RCC 7860 (cell line): ENCODE data around the gene RIPOR1.
"Not testable (repeated sequence)": the region's sequence is repeated elsewhere in the genome, so short reads cannot be mapped to it uniquely, and the experiment has no call there.

Experiments used
- DNase-seq: peaks from one replicate; pipeline ENCODE4 v3.0.0-alpha.2; 2015; ENCODE audit warnings: low spot score
- FAIRE-seq: peaks from 2 replicates; lab custom pipeline; 2012; peaks lifted over from hg19 to GRCh38; lab: Jason Lieb, UNC

The RIPOR1 gene

GRCh38 chr16:67517155-67517445 is 11.5 kb upstream of the RIPOR1 start:
- DNase-seq: no peak
- FAIRE-seq: no peak

DNA sequence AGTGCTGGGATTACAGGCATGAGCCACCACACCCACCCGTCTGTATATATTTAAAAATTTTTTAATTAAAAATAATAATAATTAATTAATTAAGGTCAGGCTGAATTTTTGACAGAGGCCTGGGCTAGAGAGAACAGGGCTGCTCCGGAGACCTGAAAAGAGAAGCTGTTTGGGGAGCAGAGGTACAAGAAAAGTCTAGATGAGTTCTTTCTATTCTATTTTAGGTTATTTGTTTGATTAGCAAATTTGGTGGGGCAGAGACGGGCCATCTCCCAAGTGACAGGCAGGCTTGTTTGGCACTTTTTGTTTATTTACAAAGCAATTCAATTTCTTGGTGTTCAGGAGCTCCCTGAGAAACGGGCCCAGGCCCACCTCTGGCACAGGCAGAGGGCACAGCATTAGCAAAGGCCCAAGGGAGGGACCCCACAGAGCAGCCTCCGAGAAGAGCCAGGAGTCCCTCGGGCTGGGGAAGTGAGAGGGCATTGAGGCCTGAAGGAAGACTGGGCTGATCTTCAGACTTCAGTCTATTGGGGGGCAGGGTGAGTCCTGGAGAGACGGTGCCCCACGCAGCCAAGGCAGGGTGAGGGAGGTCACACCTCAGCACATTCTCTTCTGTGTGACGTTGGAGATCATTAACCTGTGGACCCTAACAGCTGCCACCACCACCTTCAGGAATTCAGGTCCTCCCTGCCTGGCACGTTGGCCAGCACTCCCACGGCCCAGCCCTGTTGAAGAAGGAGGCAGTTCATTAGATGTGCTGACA is 10.8 kb upstream of the RIPOR1 start:
- FAIRE-seq (peak; percentile 84), DNase-seq (peak; percentile 95)

GRCh38 chr16:67518676-67519075 is 10.0 kb upstream of the RIPOR1 start:
- FAIRE-seq (no peak), DNase-seq (no peak)

- FAIRE-seq: no peak
- DNase-seq: no peak
These were observed 9.4 kb upstream of the RIPOR1 start for GRCh38 chr16:67519242-67519641.

GRCh38 chr16:67521095-67521804 is 7.4 kb upstream of the RIPOR1 start:
- peak; percentile 70 for FAIRE-seq
- peak; percentile 93 for DNase-seq

DNA sequence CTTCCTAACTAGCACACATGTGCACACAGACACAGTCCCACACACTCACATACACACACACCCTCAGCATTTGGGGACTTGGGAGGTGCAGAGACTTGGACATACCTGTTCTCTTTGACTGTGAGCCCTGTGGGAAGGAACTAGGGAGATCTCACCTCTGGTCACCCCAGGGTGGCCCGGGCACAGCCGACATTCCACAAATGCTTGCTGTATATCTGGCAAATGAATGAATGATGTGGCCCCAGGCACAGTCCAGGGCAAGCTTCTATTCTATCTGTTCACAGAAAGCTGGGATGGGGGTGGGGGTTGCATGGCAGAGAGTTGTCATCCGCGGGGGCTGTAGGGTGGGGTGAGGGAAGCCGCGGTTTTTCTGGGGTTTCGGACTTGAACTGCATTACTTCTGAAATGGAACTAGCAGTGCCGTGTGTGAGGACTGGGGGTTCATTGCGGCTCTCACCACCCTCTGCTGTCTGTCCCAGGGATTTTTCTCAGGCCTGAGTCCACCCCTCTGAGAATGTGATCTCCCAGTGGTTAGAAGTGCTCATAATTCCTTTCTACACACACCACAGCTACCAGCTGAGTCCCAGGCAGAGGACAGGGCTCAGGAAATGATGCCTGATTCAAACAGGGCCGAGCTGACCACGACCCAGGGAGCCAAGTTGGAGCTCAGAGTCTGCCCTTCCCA is 3.3 kb upstream of the RIPOR1 start:
- DNase-seq (peak; percentile 68), FAIRE-seq (no peak)

GRCh38 chr16:67526149-67526791 is 2.4 kb upstream of the RIPOR1 start:
- FAIRE-seq: peak; percentile 65
- peak; percentile 91 for DNase-seq

DNA sequence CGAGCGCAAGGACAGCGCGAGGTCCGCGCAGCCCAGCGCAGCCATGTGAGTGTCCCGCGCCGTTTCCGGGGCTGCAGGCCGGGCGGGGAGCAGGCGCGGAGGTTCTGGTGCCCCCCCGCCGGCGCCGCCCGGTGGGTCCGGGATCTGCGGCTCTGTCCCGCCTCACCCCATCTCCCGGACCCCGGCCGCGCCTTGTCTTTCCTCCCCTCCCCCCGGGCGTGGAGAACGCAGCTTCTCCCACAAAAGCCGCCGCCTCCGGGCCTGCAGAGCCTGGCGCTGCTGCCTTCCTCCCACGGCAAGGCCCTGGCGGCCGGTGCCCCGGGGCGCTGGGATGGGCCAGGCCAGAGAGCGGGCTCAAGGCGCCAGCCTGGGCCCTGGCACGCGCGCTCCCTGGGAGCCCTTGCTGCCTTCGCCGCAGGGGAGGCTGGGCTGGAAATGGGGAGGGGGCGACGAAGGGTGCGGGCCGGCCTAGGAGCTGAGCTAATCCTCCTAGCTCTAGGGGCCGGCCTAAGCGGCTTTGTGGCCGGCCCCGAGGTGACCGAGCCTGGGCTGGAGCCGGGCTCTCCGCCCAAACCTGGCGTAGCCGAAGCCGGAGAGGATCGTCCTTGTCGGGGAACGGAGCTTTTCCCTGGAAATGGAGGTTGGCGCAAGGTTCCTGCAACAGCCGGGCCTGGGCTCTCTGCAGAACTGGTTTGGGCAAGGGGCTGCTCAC is 397 bp downstream of the RIPOR1 start:
- FAIRE-seq (no peak), DNase-seq (no peak)

GRCh38 chr16:67529582-67530012 is 968 bp downstream of the RIPOR1 start:
- FAIRE-seq: no peak
- peak; percentile 24 for DNase-seq

DNA sequence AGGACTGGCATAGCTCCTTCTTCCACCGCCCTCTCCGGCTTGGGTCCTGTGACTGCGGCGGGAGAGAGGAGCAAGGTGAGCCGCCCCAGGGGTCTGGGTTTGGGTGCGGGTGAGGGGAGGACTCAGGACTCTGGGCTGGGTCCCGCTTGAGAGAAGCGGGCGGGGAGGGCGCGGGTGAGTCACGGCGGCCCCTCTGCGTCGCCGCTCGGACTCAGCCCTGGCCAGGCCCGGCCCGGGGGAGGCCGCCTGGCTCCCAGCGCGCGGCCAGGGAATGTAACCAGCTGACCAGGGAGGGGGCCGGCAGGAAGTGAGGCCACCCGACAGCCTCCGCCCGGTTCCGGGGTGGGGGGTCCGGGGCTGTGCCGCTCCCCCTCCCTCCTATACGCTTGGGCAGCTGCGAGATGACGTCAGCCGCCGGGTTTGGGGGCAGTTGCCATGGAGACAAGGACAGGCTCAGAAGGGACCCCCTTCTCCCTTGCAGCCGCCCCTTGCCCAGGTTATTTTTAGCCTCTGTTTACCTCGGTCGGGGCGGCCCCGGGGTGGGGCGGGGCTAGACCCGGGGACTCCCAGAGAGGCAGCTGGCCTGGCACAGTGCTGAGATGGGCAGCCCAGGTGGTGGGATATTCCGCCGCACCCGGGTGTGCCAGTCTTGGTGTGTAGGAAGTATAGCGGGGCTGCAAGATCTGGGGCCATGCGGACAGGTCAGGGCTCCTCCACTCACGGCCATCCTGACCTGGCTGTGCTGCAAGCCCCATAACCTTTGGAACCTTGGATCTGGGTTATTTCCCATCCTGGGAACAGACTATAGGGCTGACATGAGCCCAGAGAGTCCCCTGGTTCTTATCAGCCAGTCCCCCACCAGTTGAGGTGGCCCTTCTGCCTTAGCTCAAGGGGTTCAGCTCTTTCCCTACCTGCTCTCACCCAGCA is 1.6 kb downstream of the RIPOR1 start:
- DNase-seq: peak; percentile 70
- FAIRE-seq: no peak

GRCh38 chr16:67531247-67531646 is 2.6 kb downstream of the RIPOR1 start:
- DNase-seq: no peak

DNA sequence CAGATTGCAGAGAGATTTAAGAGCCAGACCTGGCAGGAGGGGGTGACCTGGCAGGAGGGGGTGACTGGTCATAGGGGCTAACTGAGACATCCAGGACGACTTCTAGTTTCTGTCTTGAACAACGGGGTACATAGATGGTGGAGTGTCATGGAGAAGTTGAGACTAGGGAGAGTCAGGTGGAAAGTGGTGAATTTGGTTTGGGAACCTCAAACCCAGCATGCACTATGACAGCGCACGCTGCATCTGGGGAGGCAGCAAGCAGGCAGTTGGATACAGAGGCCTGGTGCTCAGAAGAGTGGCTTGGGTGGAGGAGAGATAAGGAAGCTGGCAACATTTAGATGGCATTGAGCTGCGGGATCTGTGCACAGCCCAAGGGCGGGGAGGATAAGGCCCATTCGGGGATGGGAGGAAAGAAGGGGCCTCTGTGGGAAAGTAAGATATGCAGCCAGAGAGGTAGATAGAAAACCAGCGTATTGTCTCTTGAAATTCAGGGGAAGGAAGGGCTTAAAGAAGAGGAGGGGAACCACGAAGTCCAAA is 4.5 kb downstream of the RIPOR1 start:
- FAIRE-seq (no peak), DNase-seq (no peak)

More at GRCh38 chr16:67531247-67531646, 2.6 kb downstream of the RIPOR1 start:
- FAIRE-seq: no peak

GRCh38 chr16:67533987-67534386 is 5.4 kb downstream of the RIPOR1 start:
- FAIRE-seq, DNase-seq: not testable (repeated sequence)

- DNase-seq (no peak), FAIRE-seq (no peak)
These were observed 5.8 kb downstream of the RIPOR1 start for GRCh38 chr16:67534431-67534830.

GRCh38 chr16:67535201-67535600 is 6.6 kb downstream of the RIPOR1 start:
- no peak for FAIRE-seq

DNA sequence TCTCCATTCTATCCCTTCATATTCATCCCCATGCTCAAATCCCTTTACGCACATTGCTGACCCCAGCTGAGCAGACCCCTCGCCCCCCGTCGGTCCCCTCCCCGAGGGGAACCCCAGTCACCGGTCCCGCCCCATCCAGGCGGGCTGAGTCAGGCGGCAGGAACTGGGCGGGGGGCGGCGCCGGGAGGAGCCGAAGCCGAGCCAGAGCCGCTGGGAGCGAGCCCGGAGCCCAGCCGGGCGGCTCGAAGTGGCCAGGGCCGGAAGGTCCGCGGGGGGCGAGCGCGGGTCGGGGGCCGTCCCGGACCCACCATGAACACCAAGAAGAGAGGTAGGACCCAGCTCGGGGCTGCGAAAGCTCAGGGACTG is 8.6 kb downstream of the RIPOR1 start:
- no peak for FAIRE-seq
- DNase-seq: no peak

More at GRCh38 chr16:67535201-67535600, 6.6 kb downstream of the RIPOR1 start:
- no peak for DNase-seq

- FAIRE-seq: no peak
- no peak for DNase-seq
These were observed 9.3 kb downstream of the RIPOR1 start for GRCh38 chr16:67537636-67538591.

DNA sequence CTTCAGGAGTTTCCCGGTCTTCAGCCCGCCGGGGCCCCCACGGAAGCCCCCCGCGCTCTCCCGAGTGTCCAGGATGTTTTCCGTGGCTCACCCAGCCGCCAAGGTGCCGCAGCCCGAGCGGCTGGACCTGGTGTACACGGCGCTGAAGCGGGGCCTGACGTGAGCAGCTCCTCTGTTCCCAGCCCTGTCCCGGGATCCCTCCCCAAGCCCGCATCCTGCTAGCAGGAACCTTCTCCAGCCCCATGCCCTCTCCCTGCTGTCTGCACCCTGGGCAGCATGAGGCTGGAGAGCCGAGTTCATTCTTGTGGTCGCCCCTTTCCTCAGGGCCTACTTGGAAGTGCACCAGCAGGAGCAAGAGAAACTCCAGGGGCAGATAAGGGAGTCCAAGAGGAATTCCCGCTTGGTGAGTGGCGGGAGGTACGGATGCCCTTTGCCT is 10.1 kb downstream of the RIPOR1 start:
- DNase-seq (peak; percentile 28), FAIRE-seq (no peak)
